T-helper 1 cell treated with Interleukin-12 subunit alpha and Interleukin-12 subunit beta and Interleukin-4 antibody, amounts not matched to agents 30 μg/mL and 1 μg/mL, for 36 hours (primary cell): Measurements from ENCODE around the gene TMTC2.

ENCODE experiments used
- H3K27ac Mint-ChIP-seq: one replicate; pipeline ENCODE4 v1.8.0; 2021; ENCODE audit warnings: mild to moderate bottlenecking, mixed read lengths
- H3K27me3 Mint-ChIP-seq: one replicate; pipeline ENCODE4 v1.8.0; 2021; ENCODE audit warnings: low read depth, mixed read lengths
- H3K36me3 Mint-ChIP-seq: one replicate; pipeline ENCODE4 v1.8.0; 2021; ENCODE audit warnings: low read depth, mixed read lengths
- H3K4me1 Mint-ChIP-seq: one replicate; pipeline ENCODE4 v1.8.0; 2021; ENCODE audit warnings: low read depth, mixed read lengths
- H3K4me3 Mint-ChIP-seq: one replicate; pipeline ENCODE4 v1.8.0; 2021; ENCODE audit warnings: mild to moderate bottlenecking, moderate library complexity, mixed read lengths
- H3K9me3 Mint-ChIP-seq: one replicate; pipeline ENCODE4 v1.8.0; 2021; ENCODE audit warnings: mixed read lengths

The TMTC2 gene

DNA sequence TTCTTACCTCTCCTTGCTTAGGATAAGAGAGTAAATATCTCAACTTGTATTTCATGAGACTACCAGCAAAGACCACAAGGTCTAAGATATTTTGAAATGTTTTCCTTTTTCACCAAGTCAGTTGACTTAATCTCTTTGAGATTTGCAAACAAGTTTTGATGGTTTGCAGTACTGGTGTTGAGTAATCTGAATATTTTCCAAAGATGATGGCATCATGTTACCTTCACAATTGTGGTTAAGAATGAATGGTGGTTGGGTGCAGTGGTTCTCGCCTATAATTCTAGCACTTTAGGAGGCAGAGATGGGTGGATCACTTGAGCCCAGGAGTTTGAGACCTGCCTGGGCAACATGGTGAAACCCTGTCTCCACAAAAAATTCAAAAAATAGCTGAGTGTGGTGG lies 225.7 kb downstream of the TMTC2 start:
- H3K36me3 Mint-ChIP-seq: no peaks in the 10 kb centered on the region
- no peaks in the 10 kb centered on the region for H3K4me1 Mint-ChIP-seq
- no peak overlapping the region for H3K4me3 Mint-ChIP-seq
- no peaks in the 10 kb centered on the region for H3K27me3 Mint-ChIP-seq
- no peak overlapping the region for H3K27ac Mint-ChIP-seq
- no peaks in the 10 kb centered on the region for H3K9me3 Mint-ChIP-seq

DNA sequence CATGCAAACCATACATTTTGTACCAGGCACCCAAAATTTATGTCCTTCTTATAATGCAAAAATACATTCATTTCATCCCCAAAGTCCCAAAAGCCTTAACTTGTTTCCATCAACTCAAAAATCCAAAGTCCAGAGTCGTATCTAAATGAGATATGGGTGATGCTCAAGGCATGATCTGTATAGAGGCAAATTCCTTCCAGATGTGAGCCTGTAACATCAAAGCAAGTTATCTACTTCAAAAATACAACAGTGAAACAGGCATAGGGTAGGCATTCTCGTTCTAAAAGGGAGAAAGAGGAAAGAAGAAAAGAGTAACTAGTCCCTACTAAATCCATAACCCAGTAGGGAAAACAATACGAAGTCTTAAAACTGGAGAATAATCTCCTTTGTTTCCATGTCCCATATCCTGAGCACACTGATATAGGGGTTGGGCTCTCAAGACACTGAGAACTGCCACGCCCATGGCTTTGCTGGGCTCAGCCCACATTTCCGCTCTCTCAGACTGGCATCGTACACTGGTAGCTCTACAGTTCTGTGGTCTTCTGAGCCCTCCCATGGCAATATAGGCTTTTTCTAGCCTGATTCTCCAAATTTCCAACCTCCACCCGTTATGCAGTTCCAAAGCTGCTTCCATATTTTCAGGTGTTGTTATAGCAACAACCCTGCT lies 232.8 kb downstream of the TMTC2 start:
- Mint-ChIP-seq H3K4me1 (no peaks in the 10 kb centered on the region), H3K27ac (no peak overlapping the region), H3K36me3 (no peaks in the 10 kb centered on the region), H3K9me3 (no peaks in the 10 kb centered on the region), H3K4me3 (no peak overlapping the region), H3K27me3 (peaks cover 5% of the 10 kb centered on the region)

DNA sequence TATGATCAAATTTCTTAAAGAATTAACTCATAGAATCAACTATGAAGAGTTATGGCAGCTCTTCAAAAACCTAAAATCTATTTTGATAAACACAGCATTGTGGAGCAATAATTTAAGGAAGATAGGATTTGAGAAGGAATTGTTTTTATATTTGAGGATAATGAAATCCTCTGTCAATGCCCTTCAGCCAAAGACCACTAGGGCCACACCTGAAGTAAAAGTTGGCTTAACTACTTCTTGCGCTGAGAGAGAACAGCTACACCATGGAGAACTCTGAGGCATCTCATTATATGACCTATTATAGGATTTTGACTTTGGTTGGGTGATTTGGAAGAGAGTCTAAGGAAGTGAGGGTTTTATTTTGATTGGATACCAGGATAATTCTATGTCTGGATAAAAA lies 237.2 kb downstream of the TMTC2 start:
- Mint-ChIP-seq H3K9me3 (no peaks in the 10 kb centered on the region), H3K27ac (no peak overlapping the region), H3K4me3 (no peak overlapping the region), H3K4me1 (no peaks in the 10 kb centered on the region), H3K27me3 (peaks cover 5% of the 10 kb centered on the region), H3K36me3 (no peaks in the 10 kb centered on the region)

GRCh38 chr12:82926630-82927029 lies 239.9 kb downstream of the TMTC2 start:
- H3K4me3 Mint-ChIP-seq: no peak overlapping the region
- H3K36me3 Mint-ChIP-seq: no peaks in the 10 kb centered on the region
- H3K9me3 Mint-ChIP-seq: no peaks in the 10 kb centered on the region
- H3K27me3 Mint-ChIP-seq: peaks cover 5% of the 10 kb centered on the region
- no peaks in the 10 kb centered on the region for H3K4me1 Mint-ChIP-seq
- no peak overlapping the region for H3K27ac Mint-ChIP-seq

DNA sequence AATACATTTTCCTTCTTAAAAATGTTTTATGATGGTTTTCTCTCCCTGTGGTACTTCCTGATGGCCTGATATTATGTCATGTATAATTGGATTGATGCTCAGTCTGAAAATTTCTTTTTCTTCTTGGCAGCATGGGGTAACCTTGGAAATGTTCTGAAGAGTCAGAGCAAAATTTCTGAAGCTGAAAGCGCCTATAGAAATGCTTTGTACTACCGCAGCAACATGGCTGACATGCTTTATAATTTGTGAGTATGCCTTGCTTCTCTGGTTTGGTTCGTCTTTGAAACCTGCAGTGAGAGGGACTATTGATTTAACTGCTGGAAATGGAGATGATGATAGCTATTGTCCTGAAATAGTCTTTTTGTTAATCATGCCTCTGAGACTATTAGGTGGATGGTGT lies 243.6 kb downstream of the TMTC2 start:
- Mint-ChIP-seq H3K4me3 (no peak overlapping the region), H3K36me3 (no peaks in the 10 kb centered on the region), H3K4me1 (no peaks in the 10 kb centered on the region), H3K27me3 (no peaks in the 10 kb centered on the region), H3K27ac (no peak overlapping the region), H3K9me3 (no peaks in the 10 kb centered on the region)

DNA sequence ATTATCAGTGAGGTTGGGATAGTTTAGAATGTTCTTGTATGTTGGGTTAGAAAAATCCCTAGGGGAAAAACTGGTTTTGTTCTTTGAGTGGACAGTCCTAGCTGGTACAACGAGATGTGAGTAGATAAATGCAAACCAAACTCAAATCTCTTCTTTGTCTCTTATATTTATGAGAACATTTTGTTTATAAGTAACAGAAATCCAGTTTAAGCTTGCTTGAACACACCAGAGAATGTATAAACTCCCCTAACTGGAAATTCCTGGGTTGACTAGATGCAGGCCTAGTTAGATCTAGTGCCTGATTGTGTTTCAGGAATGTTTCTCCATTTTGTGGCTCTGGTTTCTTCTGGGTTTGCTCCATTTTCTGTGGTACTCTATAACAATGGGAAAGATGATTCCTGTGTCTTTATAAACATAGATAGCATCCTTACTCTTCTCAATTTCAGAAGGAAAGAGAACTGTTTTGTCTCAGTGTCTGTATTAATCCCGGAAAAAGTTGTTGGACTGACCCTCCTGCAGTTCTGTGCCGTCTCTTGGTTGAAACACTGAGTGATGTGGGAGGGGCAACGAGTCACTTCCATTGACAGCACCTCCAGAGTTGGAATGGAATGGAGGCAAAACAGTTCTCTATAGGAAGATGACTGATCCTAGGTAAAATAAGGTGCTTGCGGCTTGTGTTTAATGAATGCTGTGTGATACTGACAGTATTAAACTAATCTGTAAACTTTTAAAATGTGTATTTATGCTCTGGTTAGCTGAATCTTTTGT lies 244.8 kb downstream of the TMTC2 start:
- Mint-ChIP-seq H3K36me3 (no peaks in the 10 kb centered on the region), H3K27me3 (no peaks in the 10 kb centered on the region), H3K4me3 (no peak overlapping the region), H3K9me3 (no peaks in the 10 kb centered on the region), H3K4me1 (no peaks in the 10 kb centered on the region), H3K27ac (no peak overlapping the region)

GRCh38 chr12:82937151-82937550 lies 250.4 kb downstream of the TMTC2 start:
- H3K36me3 Mint-ChIP-seq: no peaks in the 10 kb centered on the region
- H3K4me1 Mint-ChIP-seq: no peaks in the 10 kb centered on the region
- no peak overlapping the region for H3K4me3 Mint-ChIP-seq
- no peak overlapping the region for H3K27ac Mint-ChIP-seq
- no peaks in the 10 kb centered on the region for H3K9me3 Mint-ChIP-seq
- H3K27me3 Mint-ChIP-seq: no peaks in the 10 kb centered on the region

DNA sequence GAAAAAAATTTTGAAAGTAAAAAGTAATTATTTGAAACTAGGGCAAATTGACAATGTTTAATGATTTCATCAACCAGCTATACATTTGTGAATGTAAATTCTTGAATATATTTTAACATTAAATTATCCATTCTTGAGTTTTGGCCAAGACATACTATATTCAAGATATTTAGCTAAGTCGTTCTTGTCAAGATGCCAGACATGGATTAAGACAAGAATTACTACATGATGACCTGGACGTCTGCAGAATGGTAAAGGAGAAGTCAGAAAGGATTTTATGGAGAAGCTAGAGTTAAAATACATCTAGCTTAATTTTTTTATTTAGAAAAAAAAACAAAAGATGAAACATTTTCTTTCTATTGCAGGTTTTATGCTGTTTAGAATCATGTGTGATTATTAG lies 255.8 kb downstream of the TMTC2 start:
- Mint-ChIP-seq H3K4me1 (no peaks in the 10 kb centered on the region), H3K9me3 (no peaks in the 10 kb centered on the region), H3K27me3 (no peaks in the 10 kb centered on the region), H3K36me3 (no peaks in the 10 kb centered on the region), H3K4me3 (no peak overlapping the region), H3K27ac (no peak overlapping the region)

DNA sequence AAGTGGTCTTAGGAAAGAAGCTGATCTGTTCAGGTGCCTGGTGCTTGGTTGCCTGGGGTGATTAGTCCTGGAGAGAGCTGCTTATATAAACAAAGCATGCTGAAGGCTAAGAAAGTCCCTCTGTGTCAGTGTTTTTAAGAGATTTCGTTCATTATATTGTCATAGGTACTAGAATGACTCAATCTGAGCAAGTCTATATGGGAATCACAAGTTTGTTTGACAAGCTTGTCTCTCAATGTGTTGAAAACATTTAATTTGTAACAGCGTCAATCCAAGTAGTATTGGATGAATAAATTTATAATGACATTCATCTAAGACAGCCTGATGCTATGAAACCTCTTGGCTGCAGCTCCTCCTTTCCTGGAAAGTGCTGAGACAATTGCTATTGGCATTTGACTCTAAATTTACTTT lies 256.3 kb downstream of the TMTC2 start:
- Mint-ChIP-seq H3K4me1 (no peaks in the 10 kb centered on the region), H3K4me3 (no peak overlapping the region), H3K27ac (no peak overlapping the region), H3K36me3 (no peaks in the 10 kb centered on the region), H3K27me3 (no peaks in the 10 kb centered on the region), H3K9me3 (no peaks in the 10 kb centered on the region)

- H3K36me3 Mint-ChIP-seq: no peaks in the 10 kb centered on the region
- no peak overlapping the region for H3K27ac Mint-ChIP-seq
- no peaks in the 10 kb centered on the region for H3K27me3 Mint-ChIP-seq
- no peaks in the 10 kb centered on the region for H3K4me1 Mint-ChIP-seq
- no peaks in the 10 kb centered on the region for H3K9me3 Mint-ChIP-seq
- H3K4me3 Mint-ChIP-seq: no peak overlapping the region
Measured at GRCh38 chr12:82948491-82948890, 261.8 kb downstream of the TMTC2 start.

DNA sequence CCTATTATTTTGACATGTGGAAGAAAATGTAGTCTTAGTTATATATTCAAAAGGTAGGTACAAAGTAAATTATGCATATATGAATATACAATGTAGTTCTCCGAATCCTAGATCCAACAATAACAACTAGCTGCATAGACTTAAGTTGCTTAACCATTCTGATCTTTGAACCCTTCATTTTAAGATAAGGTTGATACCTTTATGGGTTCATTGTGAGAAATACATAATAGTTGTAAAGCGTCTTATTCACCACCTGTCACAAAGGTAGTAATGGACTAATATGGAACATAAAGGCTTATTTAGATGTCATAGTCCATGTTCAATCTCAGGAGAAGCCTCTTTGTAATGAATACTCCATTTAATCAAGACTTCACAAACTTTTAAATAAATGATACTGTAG lies 263.6 kb downstream of the TMTC2 start:
- Mint-ChIP-seq H3K4me3 (no peak overlapping the region), H3K27me3 (no peaks in the 10 kb centered on the region), H3K27ac (no peak overlapping the region), H3K9me3 (no peaks in the 10 kb centered on the region), H3K36me3 (no peaks in the 10 kb centered on the region), H3K4me1 (no peaks in the 10 kb centered on the region)

DNA sequence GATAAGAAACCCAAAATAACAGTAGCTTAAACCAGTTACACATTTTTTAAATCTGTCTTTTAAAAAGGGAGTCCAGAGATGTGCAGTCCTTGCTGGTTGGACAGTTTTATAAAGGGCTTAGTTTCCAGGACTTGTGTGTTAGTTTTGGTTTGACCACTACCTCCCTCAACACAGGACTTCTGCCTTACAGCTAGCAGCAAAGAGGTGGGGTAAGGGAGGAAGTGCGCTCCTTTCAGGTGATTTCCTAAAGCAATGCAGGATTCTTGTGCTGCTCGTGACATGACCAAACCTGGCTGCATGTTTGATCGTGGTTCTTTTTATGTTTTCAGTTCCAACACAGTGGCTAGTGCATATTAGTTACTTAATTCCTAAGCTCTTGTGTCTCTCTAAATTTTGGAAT lies 266.2 kb downstream of the TMTC2 start:
- Mint-ChIP-seq H3K27ac (no peak overlapping the region), H3K9me3 (peaks cover 5% of the 10 kb centered on the region), H3K36me3 (no peaks in the 10 kb centered on the region), H3K4me1 (no peaks in the 10 kb centered on the region), H3K4me3 (no peak overlapping the region), H3K27me3 (no peaks in the 10 kb centered on the region)

DNA sequence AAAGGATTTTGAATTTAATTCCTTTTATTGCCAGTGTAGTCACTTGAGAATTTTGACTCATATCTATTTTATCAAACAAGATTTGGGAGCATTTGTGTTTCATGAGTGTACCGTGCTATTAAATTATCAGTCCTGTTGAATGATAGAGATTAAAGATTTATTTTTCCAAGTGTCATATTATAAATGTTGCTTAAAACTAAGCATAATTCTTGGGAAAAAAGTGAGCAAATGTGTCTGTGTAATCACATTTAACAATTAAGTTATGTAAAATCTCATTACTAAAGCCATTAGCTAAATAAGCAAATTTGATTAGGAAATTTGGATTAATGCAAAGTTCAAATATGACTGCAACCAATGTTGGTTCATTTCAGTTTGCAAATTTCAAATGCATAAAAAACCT lies 266.7 kb downstream of the TMTC2 start:
- H3K9me3 Mint-ChIP-seq: peaks cover 5% of the 10 kb centered on the region
- H3K27me3 Mint-ChIP-seq: no peaks in the 10 kb centered on the region
- no peak overlapping the region for H3K4me3 Mint-ChIP-seq
- no peaks in the 10 kb centered on the region for H3K4me1 Mint-ChIP-seq
- no peaks in the 10 kb centered on the region for H3K36me3 Mint-ChIP-seq
- no peak overlapping the region for H3K27ac Mint-ChIP-seq

GRCh38 chr12:82954064-82954463 lies 267.4 kb downstream of the TMTC2 start:
- Mint-ChIP-seq H3K27ac (no peak overlapping the region), H3K9me3 (peaks cover 5% of the 10 kb centered on the region), H3K27me3 (no peaks in the 10 kb centered on the region), H3K4me1 (no peaks in the 10 kb centered on the region), H3K36me3 (no peaks in the 10 kb centered on the region), H3K4me3 (no peak overlapping the region)

DNA sequence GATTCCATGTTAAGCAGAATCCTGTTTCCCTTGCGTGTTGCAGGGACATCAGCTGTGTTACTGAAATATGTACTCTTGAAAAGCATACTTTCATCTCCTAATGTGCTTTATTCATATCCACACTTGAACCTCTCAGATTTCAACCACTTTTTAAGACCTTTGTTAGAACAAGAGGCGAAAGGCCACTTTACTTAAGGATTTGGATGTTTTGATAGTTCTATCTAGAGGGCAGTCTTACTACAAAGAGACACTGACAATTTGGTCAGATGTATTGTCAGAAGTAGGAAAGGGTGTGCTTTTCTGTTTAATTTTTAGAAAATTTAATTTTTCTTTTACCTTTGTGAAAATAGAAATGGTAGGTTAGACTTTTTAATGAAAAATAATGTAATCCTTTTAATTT lies 267.9 kb downstream of the TMTC2 start:
- Mint-ChIP-seq H3K4me3 (no peak overlapping the region), H3K36me3 (no peaks in the 10 kb centered on the region), H3K27ac (no peak overlapping the region), H3K4me1 (peaks cover under 1% of the 10 kb centered on the region), H3K9me3 (peaks cover 5% of the 10 kb centered on the region), H3K27me3 (no peaks in the 10 kb centered on the region)
